CD4-positive, alpha-beta T cell (primary cell): Measurements from ENCODE around the gene ATP13A5. TPM values are rescaled to one million over a fixed set of nuclear protein-coding genes. Genes with fewer than 3 reads are reported as not detected.

Experiments
- ATAC-seq: fragments of 200-7000 bp; cut with Tn5 transposase; one replicate; pipeline ENCODE4 v1.10.0; 2022; ENCODE audit warnings: mild to moderate bottlenecking; ENCODE audit not compliant: poor library complexity
- CTCF ChIA-PET: fragments of 350-600 bp; sonication (Branson Sonifier 250); formaldehyde crosslinking; loops from one replicate; lab custom pipeline; 2021; ENCODE audit warnings: antibody characterized with exemption, inconsistent platforms; lab: Charles Lee
- POLR2A ChIA-PET: fragments of 350-600 bp; sonication (Branson Sonifier 250); formaldehyde crosslinking; loops from one replicate; lab custom pipeline; 2021; ENCODE audit warnings: antibody characterized with exemption, inconsistent platforms; lab: Charles Lee
- DNase-seq, 14 experiments: peaks; one replicate each; pipeline ENCODE4 v3.0.0-alpha.2; 2013 to 2020; ENCODE audit warnings: mixed read lengths in 2 of 14
- H3K27ac ChIP-seq, 2 donors: one replicate each; pipeline versions ENCODE4 v1.5.1 to v1.7.0; 2013; ENCODE audit warnings: low read length in 2 of 2, low read depth in 1 of 2, mild to moderate bottlenecking in 1 of 2
- H3K27me3 ChIP-seq, 2 experiments: 1 replicate in 1 of 2; 2 replicates in 1 of 2; pipeline versions ENCODE4 v1.6.1 to v1.7.0; 2013; ENCODE audit warnings: low read length in 2 of 2, control low read depth in 1 of 2, mild to moderate bottlenecking in 1 of 2, moderate library complexity in 1 of 2; ENCODE audit not compliant: insufficient read depth in 2 of 2, control insufficient read depth in 1 of 2
- H3K36me3 ChIP-seq: one replicate; pipeline ENCODE4 v1.6.1; 2013; ENCODE audit warnings: low read length, control low read depth; ENCODE audit not compliant: insufficient read depth
- H3K4me1 ChIP-seq: one replicate; pipeline ENCODE4 v1.6.1; 2013; ENCODE audit warnings: low read length, control low read depth; ENCODE audit not compliant: insufficient read depth
- H3K4me3 ChIP-seq: one replicate; pipeline ENCODE4 v1.5.1; 2013; ENCODE audit warnings: mild to moderate bottlenecking, low read length, moderate library complexity
- H3K9me3 ChIP-seq, 2 experiments: 1 replicate in 1 of 2; 2 replicates in 1 of 2; pipeline versions ENCODE4 v1.6.1 to v1.7.0; 2013; ENCODE audit warnings: low read length in 2 of 2, mild to moderate bottlenecking in 2 of 2, control low read depth in 1 of 2, moderate library complexity in 1 of 2; ENCODE audit not compliant: control insufficient read depth in 1 of 2, insufficient read depth in 1 of 2
- H3K27ac Mint-ChIP-seq: one replicate; pipeline ENCODE4 v1.8.0; 2020; ENCODE audit warnings: mixed read lengths
- H3K27me3 Mint-ChIP-seq: one replicate; pipeline ENCODE4 v1.8.0; 2021; ENCODE audit warnings: mixed read lengths
- H3K36me3 Mint-ChIP-seq: one replicate; pipeline ENCODE4 v1.8.0; 2021; ENCODE audit warnings: low read depth, mixed read lengths
- H3K4me1 Mint-ChIP-seq: one replicate; pipeline ENCODE4 v1.8.0; 2021; ENCODE audit warnings: low read depth, mixed read lengths
- H3K4me3 Mint-ChIP-seq: one replicate; pipeline ENCODE4 v1.8.0; 2020; ENCODE audit warnings: mild to moderate bottlenecking, mixed read lengths
- H3K9me3 Mint-ChIP-seq: one replicate; pipeline ENCODE4 v1.8.0; 2020; ENCODE audit warnings: mixed read lengths
- CTCF ChIP-seq: fragments of 200-600 bp; IDR thresholded peaks from one replicate; pipeline ENCODE4 v1.8.0; 2022; ENCODE audit warnings: antibody characterized with exemption, mild to moderate bottlenecking
- intact Hi-C, 2 experiments: fragments of 100-400 bp; cut with DNase I in 1 of 2; cut with micrococcal nuclease in 1 of 2; formaldehyde crosslinking; loops; one replicate each; pipeline versions ENCODE4 v1.15.1 to v1.9.0; 2023 to 2025; cut with DNase I, micrococcal nuclease
- total RNA-seq, 174 experiments: library from RNA in 2 of 174; stranded (reverse) in 2 of 174; gene quantifications; one replicate each; pipeline ENCODE4 v1.2.3 and lab custom pipeline; 2021 to 2026

The ATP13A5 gene
- total RNA-seq, 2 experiments from 2014 or later, result not detected

GRCh38 chr3:193229851-193230420 lies 148.6 kb downstream of the ATP13A5 start:
- no peak for TF ChIP-seq CTCF
- POLR2A ChIA-PET, result no interaction called here
- Histone ChIP-seq H3K27ac (no peak overlapping the region), H3K27me3 (no peaks in the 10 kb centered on the region), H3K9me3 (peaks cover 0 to 5% of the 10 kb centered on the region in 2 experiments), H3K36me3 (no peaks in the 10 kb centered on the region), H3K4me3 (no peak overlapping the region), H3K4me1 (no peaks in the 10 kb centered on the region)
- ATAC-seq (no peak), DNase-seq (no peak)
- Mint-ChIP-seq H3K27ac (no peak overlapping the region), H3K4me1 (no peaks in the 10 kb centered on the region), H3K36me3 (no peaks in the 10 kb centered on the region), H3K27me3 (peaks cover 18% of the 10 kb centered on the region), H3K4me3 (no peak overlapping the region), H3K9me3 (no peaks in the 10 kb centered on the region)
- intact Hi-C loops, result no loop called here
- CTCF ChIA-PET, result no interaction called here

GRCh38 chr3:193228206-193228605 lies 150.3 kb downstream of the ATP13A5 start:
- ChIA-PET POLR2A (interaction anchor here (1.0 kb wide), 1 partner anchor 9 kb away, joined by 3 read pairs; no protein-coding TSS in a partner anchor), CTCF (no interaction called here)

GRCh38 chr3:193225302-193226125 lies 153.0 kb downstream of the ATP13A5 start:
- H3K27ac Mint-ChIP-seq, result no peak overlapping the region
- no peak overlapping the region for H3K4me3 ChIP-seq
- CTCF ChIA-PET, result no interaction called here
- H3K27ac ChIP-seq, result no peak overlapping the region
- no peak overlapping the region for H3K4me3 Mint-ChIP-seq
- no peaks in the 10 kb centered on the region for H3K4me1 ChIP-seq
- H3K4me1 Mint-ChIP-seq, result no peaks in the 10 kb centered on the region
- ATAC-seq (no peak), DNase-seq (no peak)
- H3K27me3 Mint-ChIP-seq, result peaks cover 18% of the 10 kb centered on the region
- no peaks in the 10 kb centered on the region for H3K36me3 ChIP-seq
- intact Hi-C loops, result no loop called here
- H3K9me3 Mint-ChIP-seq, result no peaks in the 10 kb centered on the region
- H3K9me3 ChIP-seq, result peaks cover 0 to 5% of the 10 kb centered on the region in 2 experiments
- TF ChIP-seq CTCF, result no peak
- no peaks in the 10 kb centered on the region for H3K27me3 ChIP-seq
- POLR2A ChIA-PET, result no interaction called here
- H3K36me3 Mint-ChIP-seq, result no peaks in the 10 kb centered on the region

More at GRCh38 chr3:193228206-193228605, 150.3 kb downstream of the ATP13A5 start:
- H3K4me3 Mint-ChIP-seq, result no peak overlapping the region
- H3K9me3 ChIP-seq, result peaks cover 0 to 5% of the 10 kb centered on the region in 2 experiments
- H3K27me3 ChIP-seq, result no peaks in the 10 kb centered on the region
- H3K4me1 ChIP-seq, result no peaks in the 10 kb centered on the region
- peaks cover 18% of the 10 kb centered on the region for H3K27me3 Mint-ChIP-seq
- H3K27ac Mint-ChIP-seq, result no peak overlapping the region
- intact Hi-C loops, result no loop called here
- no peaks in the 10 kb centered on the region for H3K4me1 Mint-ChIP-seq
- no peak for ATAC-seq
- H3K27ac ChIP-seq, result no peak overlapping the region
- no peak for DNase-seq
- H3K36me3 ChIP-seq, result no peaks in the 10 kb centered on the region
- no peak overlapping the region for H3K4me3 ChIP-seq
- no peak for TF ChIP-seq CTCF
- no peaks in the 10 kb centered on the region for H3K36me3 Mint-ChIP-seq
- no peaks in the 10 kb centered on the region for H3K9me3 Mint-ChIP-seq

Other genes with a start within 250 kb of the ATP13A5 start
- gene PLAAT1, start 137.5 kb downstream of the ATP13A5 start, total RNA-seq, result not detected
- gene ATP13A4, start 176.1 kb upstream of the ATP13A5 start, total RNA-seq, result 1 to 10 TPM in 1 of 2 experiments, under 1 TPM in 1; 0.98 to 1.6 TPM
- gene OPA1, start 214.5 kb upstream of the ATP13A5 start, total RNA-seq, result 10 to 100 TPM; 56.1 to 57.6 TPM